SU-DHL-6 (cell line): Measurements from ENCODE around the gene PPARA.

Source experiments
- EZH2phosphoT487 ChIP-seq: fragments of 200-600 bp; sonication (generic), shearing (Covaris generic); conservative IDR thresholded peaks from 2 replicates; pipeline ENCODE4 v1.6.1; 2018; ENCODE audit warnings: mild to moderate bottlenecking, antibody characterized with exemption, low read length, moderate library complexity, mixed read lengths
- TF ChIP-seq, protein P1 (sequence below): fragments of 200-600 bp; sonication (generic); IDR thresholded peaks from one replicate; pipeline ENCODE4 v1.5.1; 2017; ENCODE audit warnings: antibody characterized with exemption, mild to moderate bottlenecking, low read length, moderate library complexity; ENCODE audit not compliant: insufficient read depth, poor library complexity, severe bottlenecking

DNA sequence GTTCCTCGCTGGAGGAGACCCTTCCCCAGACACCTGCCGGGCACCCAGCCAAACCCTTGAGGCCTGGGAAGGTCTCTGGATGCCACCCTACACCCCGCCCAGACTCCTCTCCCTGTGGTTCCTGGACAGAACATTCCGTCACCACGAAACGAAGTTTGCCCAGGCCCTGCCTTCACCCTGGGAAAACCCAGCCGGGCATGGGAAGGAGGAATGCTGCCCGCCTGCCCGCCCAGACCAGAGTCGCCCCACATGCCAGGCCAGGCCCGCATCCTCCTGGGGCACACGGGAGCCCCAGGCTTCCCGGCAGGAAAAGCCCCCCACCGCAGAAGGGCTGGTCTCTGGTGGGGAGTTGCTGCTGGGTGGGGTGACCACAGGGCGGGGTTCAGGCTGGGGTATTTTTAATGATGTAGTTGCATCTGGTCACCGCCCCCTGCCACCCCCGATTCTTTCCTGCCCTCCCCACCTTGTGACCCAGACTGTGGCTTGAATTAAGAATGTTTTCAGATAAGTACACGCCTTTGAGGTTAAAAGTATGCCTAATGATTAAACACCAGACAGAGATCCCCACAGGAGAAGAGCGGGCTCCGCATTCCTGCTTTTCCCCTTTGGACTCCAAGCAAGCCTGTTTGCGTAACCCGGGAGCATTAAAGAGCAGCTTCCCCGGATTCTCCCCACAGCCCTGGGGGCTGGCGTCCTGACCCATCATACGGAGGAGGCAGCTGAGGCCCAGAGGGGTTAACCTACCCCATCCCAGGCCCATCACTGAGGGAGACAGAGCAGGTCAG lies 44.6 kb upstream of the PPARA start:
- TF ChIP-seq, protein P1, sequence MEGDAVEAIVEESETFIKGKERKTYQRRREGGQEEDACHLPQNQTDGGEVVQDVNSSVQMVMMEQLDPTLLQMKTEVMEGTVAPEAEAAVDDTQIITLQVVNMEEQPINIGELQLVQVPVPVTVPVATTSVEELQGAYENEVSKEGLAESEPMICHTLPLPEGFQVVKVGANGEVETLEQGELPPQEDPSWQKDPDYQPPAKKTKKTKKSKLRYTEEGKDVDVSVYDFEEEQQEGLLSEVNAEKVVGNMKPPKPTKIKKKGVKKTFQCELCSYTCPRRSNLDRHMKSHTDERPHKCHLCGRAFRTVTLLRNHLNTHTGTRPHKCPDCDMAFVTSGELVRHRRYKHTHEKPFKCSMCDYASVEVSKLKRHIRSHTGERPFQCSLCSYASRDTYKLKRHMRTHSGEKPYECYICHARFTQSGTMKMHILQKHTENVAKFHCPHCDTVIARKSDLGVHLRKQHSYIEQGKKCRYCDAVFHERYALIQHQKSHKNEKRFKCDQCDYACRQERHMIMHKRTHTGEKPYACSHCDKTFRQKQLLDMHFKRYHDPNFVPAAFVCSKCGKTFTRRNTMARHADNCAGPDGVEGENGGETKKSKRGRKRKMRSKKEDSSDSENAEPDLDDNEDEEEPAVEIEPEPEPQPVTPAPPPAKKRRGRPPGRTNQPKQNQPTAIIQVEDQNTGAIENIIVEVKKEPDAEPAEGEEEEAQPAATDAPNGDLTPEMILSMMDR: no peak
- TF ChIP-seq EZH2phosphoT487: no peak
